ENCODE results near the gene OR51B2.
"Not testable (repeated sequence)": the region's sequence is repeated elsewhere in the genome, so short reads cannot be mapped to it uniquely, and the experiment has no call there.

The OR51B2 gene, protein sequence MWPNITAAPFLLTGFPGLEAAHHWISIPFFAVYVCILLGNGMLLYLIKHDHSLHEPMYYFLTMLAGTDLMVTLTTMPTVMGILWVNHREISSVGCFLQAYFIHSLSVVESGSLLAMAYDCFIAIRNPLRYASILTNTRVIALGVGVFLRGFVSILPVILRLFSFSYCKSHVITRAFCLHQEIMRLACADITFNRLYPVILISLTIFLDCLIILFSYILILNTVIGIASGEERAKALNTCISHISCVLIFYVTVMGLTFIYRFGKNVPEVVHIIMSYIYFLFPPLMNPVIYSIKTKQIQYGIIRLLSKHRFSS

GRCh38 chr11:5324197-5324596 lies at the start of gene OR51B2:
OR51B2 (minus strand) TSS chr11:5324297; CDS start chr11:5324297, 0 bp downstream.
- in situ Hi-C loops (cut with HindIII; ENCODE audit: low sequenced_read_pairs), result no loop called here

DNA sequence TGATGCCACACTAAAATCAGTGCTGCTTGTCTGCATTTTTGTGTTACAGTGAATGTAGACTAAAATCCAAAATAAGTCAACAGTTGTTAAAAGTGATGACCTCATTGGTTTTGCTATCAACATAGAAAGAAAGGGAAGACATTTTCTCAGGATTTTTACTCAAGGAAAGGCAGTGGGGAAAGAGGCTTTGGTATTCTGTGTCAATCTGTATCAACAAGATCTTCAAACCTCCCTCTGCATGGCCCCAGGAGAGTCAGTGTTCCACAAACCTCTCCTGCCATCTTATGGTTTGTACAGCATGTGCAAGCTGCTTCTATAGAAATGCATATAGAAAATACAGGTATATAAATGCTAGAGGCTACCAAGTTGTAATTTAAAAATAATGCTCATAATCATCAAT lies 45.7 kb upstream of the OR51B2 start:
- in situ Hi-C loops (cut with HindIII; ENCODE audit: low sequenced_read_pairs), result no loop called here

DNA sequence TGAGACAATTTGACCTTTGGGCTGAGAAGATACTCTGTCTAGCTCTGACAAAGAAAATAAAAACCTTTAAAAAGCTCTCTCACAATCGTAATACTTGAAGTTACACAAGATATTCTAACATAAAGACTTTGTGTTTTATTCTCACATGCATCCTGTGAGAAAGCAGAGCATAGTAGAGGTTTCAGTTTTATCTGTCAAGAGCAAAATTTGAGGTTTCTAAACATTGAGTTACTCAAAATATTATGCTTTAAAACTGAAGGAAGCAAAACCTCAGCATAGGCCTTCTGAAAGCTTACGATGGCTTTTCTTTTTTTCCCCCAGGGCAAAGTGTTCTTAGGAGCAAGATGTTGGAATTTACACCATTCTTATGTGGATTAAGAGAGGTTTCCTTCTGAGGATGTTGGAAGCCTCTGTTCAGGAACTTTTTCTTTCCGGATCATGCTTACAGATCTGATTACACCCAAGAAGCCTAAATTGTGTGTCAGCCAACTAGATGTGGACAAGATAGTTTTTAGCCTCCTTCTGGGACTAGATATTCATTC lies 44.5 kb upstream of the OR51B2 start:
- in situ Hi-C loops (cut with HindIII; ENCODE audit: low sequenced_read_pairs), result no loop called here

- in situ Hi-C loops (cut with HindIII; ENCODE audit: low sequenced_read_pairs), result no loop called here
Measured at GRCh38 chr11:5367448-5368074, 43.5 kb upstream of the OR51B2 start.

DNA sequence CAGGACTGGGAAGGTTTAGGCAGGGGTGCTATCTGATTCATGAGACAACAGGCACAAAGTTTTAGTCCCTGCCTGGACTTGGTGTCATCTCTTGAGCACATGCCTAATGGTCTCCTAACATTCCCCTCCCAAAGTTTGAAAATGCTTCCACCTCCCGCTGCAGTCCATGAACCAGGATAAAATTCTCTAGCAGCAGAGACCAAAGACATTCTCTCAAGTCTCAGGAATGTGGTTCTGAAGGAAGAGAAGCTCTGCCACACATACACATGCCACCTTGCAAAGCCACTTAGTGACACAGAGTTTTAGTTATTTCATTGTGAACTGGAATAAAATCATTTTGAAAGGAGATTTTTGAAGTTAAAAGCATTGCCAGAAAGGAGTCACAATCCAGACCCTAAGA lies 42.8 kb upstream of the OR51B2 start:
- in situ Hi-C loops (cut with HindIII; ENCODE audit: low sequenced_read_pairs), result no loop called here

DNA sequence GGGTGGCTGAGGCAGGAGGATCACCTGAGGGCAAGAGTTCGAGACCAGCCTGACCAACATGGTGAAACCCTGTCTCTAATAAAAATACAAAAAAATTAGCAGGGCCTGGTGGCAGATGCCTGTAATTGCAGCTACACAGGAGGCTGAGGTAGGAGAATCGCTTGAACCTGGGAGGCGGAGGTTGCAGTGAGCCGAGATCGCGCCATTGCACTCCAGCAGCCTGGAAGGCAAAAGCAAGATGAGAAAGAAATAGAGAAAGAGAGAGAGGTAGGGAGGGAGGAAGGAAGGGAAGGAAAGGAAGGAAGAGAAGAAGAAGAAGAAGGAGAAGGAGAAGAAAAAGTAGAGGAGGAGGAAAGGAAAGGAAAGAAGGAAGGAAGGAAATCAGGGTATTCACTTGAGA lies 42.3 kb upstream of the OR51B2 start:
- in situ Hi-C loops (cut with HindIII; ENCODE audit: low sequenced_read_pairs), result not testable (repeated sequence)

DNA sequence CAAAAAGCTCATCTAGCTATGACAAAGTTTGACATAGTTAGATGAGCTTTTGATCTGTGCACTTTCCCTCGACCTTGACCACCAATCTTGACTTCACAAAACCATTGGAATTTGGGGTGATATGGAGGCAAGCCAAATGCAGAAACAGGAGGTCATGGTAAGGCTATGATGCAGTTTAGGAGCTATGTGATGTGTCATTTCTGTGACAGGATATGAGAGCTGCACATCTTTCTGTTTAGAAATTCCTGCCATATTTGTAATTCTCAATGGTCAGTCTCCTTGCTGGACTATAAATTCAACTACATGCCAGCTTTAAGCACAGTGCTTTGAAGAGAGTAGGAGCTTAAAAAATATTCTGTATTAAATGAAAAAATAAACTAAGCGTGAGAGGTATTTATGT lies 40.1 kb upstream of the OR51B2 start:
- in situ Hi-C loops (cut with HindIII; ENCODE audit: low sequenced_read_pairs), result no loop called here

- in situ Hi-C loops (cut with HindIII; ENCODE audit: low sequenced_read_pairs), result no loop called here
Measured at GRCh38 chr11:5363679-5364078, 39.6 kb upstream of the OR51B2 start.

DNA sequence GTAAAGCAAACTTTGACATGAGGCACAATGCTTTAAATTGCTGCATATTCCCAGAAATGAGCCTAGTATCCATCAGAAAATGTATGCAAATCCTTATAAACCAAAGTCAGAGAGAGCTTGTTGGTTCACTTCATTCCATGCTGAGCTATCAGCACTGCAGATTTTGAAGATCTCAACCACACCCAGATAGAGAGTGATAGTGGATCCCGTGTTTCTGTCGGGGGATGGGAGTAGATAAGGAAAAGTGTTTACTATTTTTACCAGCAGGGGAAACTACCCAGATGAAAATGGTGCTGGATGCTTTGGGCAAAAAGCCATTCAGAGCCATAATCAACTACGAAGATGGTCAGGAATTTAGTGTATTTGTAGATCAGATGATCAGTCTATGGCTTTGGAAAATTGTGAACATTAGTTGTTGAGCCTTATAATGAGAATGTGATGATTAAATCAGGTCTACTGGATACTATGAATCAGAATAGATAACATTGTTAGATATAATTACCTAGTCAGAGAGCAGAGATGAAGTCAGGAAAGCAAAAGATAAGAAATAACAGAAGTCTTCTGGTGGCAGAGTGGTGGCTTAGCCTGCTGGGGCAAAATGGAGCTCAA lies 38.0 kb upstream of the OR51B2 start:
- in situ Hi-C loops (cut with HindIII; ENCODE audit: low sequenced_read_pairs), result no loop called here

- in situ Hi-C loops (cut with HindIII; ENCODE audit: low sequenced_read_pairs), result not testable (repeated sequence)
Measured at GRCh38 chr11:5356031-5356430, 31.9 kb upstream of the OR51B2 start.

GRCh38 chr11:5351208-5351607 lies 27.1 kb upstream of the OR51B2 start, which contains the start of gene OR51B6:
OR51B6 (plus strand) TSS chr11:5351508; CDS start chr11:5351508, 0 bp downstream.
- in situ Hi-C loops (cut with HindIII; ENCODE audit: low sequenced_read_pairs), result no loop called here

DNA sequence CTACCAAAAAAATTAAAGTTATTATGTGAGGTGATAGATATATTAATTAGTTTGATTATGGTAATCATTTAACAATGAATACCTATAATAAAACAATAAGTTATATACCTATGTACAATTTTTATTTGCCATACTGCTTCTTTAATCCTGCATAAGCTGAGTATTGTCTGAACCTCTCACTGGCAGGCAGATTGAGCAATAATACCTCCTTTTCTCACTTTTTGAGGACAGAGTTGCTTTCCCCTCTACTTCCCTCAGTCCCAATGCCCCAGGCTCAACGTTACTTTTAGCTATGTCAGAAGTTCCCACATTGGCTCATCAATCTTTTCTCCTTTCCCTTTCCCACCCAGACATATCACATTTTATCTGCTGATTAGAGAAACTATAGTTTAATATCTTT lies 25.5 kb upstream of the OR51B2 start:
- in situ Hi-C loops (cut with HindIII; ENCODE audit: low sequenced_read_pairs), result no loop called here

DNA sequence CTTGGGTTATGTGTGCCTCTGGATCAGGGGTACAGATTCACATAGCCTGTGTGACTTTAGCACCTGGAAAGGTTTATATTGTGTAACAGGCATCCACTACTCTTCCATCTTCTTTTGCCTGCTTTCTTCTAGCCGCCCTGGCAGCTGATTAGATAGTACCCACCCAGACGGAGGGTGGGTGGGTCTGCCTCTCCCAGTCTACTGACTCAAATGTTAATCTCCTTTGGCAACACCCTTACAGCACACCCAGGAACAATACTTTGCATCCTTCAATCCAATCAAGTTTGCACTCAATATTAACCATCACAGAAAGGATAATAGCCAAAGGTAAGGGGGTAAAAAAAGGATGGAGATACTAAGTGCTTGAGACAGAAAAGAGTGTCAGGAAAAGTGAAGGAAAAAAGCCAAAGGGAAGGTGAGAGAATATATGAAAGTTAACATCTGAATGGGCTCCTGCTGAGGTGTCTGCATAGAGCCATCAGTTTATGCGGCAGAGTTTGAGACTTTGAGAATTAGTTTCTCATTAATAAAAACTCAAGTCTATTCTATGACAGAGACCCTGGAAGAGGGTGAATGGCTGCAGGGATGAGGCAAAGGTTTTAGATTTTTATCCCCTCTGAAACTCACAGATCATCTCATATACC lies 24.6 kb upstream of the OR51B2 start:
- in situ Hi-C loops (cut with HindIII; ENCODE audit: low sequenced_read_pairs), result no loop called here

- in situ Hi-C loops (cut with HindIII; ENCODE audit: low sequenced_read_pairs), result no loop called here
Measured at GRCh38 chr11:5345831-5346230, 21.7 kb upstream of the OR51B2 start.

GRCh38 chr11:5343474-5344335 lies 19.6 kb upstream of the OR51B2 start, which contains the start of gene OR51B5:
OR51B5 (minus strand) TSS chr11:5343524; CDS start chr11:5343524, 0 bp downstream.
- in situ Hi-C loops (cut with HindIII; ENCODE audit: low sequenced_read_pairs), result no loop called here

- in situ Hi-C loops (cut with HindIII; ENCODE audit: low sequenced_read_pairs), result no loop called here
Measured at GRCh38 chr11:5339771-5340322, 15.8 kb upstream of the OR51B2 start.

DNA sequence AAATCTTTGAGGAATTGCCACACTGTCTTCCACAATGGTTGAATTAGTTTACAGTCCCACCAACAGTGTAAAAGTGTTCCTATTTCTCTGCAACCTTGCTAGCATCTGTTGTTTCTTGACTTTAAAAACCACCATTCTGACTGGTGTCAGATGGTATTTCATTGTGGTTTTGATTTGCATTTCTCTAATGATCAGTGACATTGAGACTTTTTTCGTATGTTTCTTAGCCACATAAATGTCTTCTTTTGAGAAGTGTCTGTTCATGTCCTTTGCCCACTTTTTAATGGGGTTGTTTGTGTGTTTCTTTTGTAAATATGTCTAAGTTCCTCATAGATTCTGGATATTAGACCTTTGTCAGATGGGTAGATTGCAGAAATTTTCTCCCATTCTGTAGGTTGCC lies 13.2 kb upstream of the OR51B2 start:
- in situ Hi-C loops (cut with HindIII; ENCODE audit: low sequenced_read_pairs), result not testable (repeated sequence)

GRCh38 chr11:5336331-5336730 lies 12.2 kb upstream of the OR51B2 start:
- in situ Hi-C loops (cut with HindIII; ENCODE audit: low sequenced_read_pairs), result no loop called here

GRCh38 chr11:5335170-5335569 lies 11.1 kb upstream of the OR51B2 start:
- in situ Hi-C loops (cut with HindIII; ENCODE audit: low sequenced_read_pairs), result no loop called here

- in situ Hi-C loops (cut with HindIII; ENCODE audit: low sequenced_read_pairs), result no loop called here
Measured at GRCh38 chr11:5317292-5317691, 6.8 kb downstream of the OR51B2 start.

Measured in DLD1 (cell line).